ENCODE measurements around the gene CHID1. TPM values are rescaled to one million over a fixed set of nuclear protein-coding genes. Genes with fewer than 3 reads are reported as not detected.

The CHID1 gene
- total and polyA plus RNA-seq, 2 of the 8 experiments (the other 6 are each of a cell fraction or from before 2014, with no cell fraction given): 81.2 to 88.5 TPM

DNA sequence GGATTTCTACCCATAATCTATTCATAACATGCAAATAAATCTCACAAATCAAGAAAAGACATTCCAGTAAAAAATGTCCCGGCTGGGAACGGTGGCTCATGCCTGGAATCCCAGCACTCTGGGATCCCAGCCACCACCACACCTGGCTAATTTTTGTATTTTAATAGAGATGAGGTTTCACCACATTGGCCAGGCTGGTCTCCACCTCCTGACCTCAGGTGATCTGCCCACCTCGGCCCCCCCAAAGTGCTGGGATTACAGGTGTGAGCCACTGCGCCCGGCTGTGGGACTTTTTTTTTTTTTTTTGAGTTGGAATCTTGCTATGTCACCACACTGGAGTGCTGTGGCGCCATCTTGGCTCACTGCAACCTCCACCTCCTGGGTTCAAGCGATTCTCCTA is 4.7 kb downstream of the CHID1 start (continued):
- TF ChIP-seq, protein P1, sequence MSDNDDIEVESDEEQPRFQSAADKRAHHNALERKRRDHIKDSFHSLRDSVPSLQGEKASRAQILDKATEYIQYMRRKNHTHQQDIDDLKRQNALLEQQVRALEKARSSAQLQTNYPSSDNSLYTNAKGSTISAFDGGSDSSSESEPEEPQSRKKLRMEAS (IDR thresholded peaks at IDR 0.05): no peak
- TF ChIP-seq EP300 (IDR thresholded peaks at IDR 0.05; ENCODE audit: borderline replicate concordance in 1 of 2, low read depth in 2 of 2, low read length in 2 of 2) (no peak), HDAC6 (IDR thresholded peaks at IDR 0.05; ENCODE audit: low read depth, low read length) (no peak), CTBP2 (IDR thresholded peaks at IDR 0.05; ENCODE audit: borderline replicate concordance, insufficient read depth, insufficient read length, low read length) (no peak), RBBP5 (IDR thresholded peaks at IDR 0.05; ENCODE audit: borderline replicate concordance, low read depth, low read length) (no peak)
